UCSD-AML1 (cell line): Measurements from ENCODE around the gene LCN6.
"Not testable (repeated sequence)": the region's sequence is repeated elsewhere in the genome, so short reads cannot be mapped to it uniquely, and the experiment has no call there.

Experiments
- DNase-seq: peaks from one replicate; lab custom pipeline; 2025; ENCODE audit not compliant: unreplicated experiment; lab: John Stamatoyannopoulos, UW

Gene LCN6

GRCh38 chr9:136784249-136784996 is 36.1 kb upstream of the LCN6 start:
- no peak for DNase-seq

- DNase-seq: no peak
These were observed 34.1 kb upstream of the LCN6 start for GRCh38 chr9:136782452-136782851.

- no peak for DNase-seq
These were observed 31.5 kb upstream of the LCN6 start for GRCh38 chr9:136779808-136780207.

GRCh38 chr9:136777359-136777758 is 29.0 kb upstream of the LCN6 start:
- DNase-seq: no peak

GRCh38 chr9:136776947-136777346 is 28.6 kb upstream of the LCN6 start:
- DNase-seq: no peak

GRCh38 chr9:136775191-136775590 is 26.9 kb upstream of the LCN6 start:
- DNase-seq: no peak

GRCh38 chr9:136774416-136775045 is 26.2 kb upstream of the LCN6 start:
- no peak for DNase-seq

GRCh38 chr9:136773386-136774044 is 25.2 kb upstream of the LCN6 start:
- peak; percentile 77 for DNase-seq

GRCh38 chr9:136771907-136772415 is 23.6 kb upstream of the LCN6 start:
- no peak for DNase-seq

GRCh38 chr9:136769710-136770191 is 21.4 kb upstream of the LCN6 start:
- DNase-seq: peak; percentile 42

GRCh38 chr9:136766410-136767120 is 18.2 kb upstream of the LCN6 start:
- DNase-seq: peak; percentile 28

GRCh38 chr9:136765745-136766409 is 17.6 kb upstream of the LCN6 start:
- DNase-seq: not testable (repeated sequence)

- no peak for DNase-seq
These were observed 16.7 kb upstream of the LCN6 start for GRCh38 chr9:136765041-136765440.

GRCh38 chr9:136764301-136764891 is 16.1 kb upstream of the LCN6 start, which contains the start of gene LCN15:
LCN15 (minus strand) TSS chr9:136764518; CDS start chr9:136764488, 30 bp downstream.
- DNase-seq: no peak

- no peak for DNase-seq
These were observed 15.3 kb upstream of the LCN6 start for GRCh38 chr9:136763649-136764035.

GRCh38 chr9:136762915-136763648 is 14.8 kb upstream of the LCN6 start:
- no peak for DNase-seq

GRCh38 chr9:136762221-136762691 is 13.9 kb upstream of the LCN6 start:
- no peak for DNase-seq

- DNase-seq: no peak
These were observed 13.2 kb upstream of the LCN6 start for GRCh38 chr9:136761545-136761981.

- DNase-seq: peak; percentile 68
These were observed 12.7 kb upstream of the LCN6 start for GRCh38 chr9:136760834-136761544.
